GM12873 (cell line): ENCODE measurements around the gene B3GALNT2.

Source experiments
- TF ChIP-seq, protein P1 (sequence below): IDR thresholded peaks from 2 replicates; pipeline ENCODE4 v1.5.1; 2012; ENCODE audit warnings: low read depth, mild to moderate bottlenecking, moderate library complexity, low read length, control low read depth; ENCODE audit not compliant: insufficient read depth; ENCODE audit errors: missing control alignments

The B3GALNT2 gene

DNA sequence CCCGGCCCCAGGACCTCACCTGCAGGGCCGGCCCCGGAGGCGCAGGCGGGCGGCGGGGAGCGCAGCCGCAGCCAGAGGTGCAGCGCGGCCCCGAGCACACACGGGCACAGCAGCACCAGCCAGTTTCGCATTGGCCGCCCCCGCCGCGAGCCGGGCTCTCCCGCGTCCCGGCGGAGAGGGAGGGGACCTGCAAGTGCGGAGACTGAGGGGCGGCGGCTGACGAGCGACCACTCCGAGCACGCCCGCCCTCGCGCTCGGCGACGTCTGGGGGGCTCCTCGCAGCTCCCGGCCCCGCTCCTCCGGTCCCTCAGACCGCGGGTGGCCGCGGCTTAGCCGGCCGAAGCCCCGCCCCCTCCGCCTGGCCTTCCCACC, at the start of gene B3GALNT2:
TSS of gene B3GALNT2 (minus strand) at position 331 of the 372 bp plus-strand sequence. CDS start at position 131, 200 bp downstream.
- TF ChIP-seq, protein P1, sequence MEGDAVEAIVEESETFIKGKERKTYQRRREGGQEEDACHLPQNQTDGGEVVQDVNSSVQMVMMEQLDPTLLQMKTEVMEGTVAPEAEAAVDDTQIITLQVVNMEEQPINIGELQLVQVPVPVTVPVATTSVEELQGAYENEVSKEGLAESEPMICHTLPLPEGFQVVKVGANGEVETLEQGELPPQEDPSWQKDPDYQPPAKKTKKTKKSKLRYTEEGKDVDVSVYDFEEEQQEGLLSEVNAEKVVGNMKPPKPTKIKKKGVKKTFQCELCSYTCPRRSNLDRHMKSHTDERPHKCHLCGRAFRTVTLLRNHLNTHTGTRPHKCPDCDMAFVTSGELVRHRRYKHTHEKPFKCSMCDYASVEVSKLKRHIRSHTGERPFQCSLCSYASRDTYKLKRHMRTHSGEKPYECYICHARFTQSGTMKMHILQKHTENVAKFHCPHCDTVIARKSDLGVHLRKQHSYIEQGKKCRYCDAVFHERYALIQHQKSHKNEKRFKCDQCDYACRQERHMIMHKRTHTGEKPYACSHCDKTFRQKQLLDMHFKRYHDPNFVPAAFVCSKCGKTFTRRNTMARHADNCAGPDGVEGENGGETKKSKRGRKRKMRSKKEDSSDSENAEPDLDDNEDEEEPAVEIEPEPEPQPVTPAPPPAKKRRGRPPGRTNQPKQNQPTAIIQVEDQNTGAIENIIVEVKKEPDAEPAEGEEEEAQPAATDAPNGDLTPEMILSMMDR = no peak

DNA sequence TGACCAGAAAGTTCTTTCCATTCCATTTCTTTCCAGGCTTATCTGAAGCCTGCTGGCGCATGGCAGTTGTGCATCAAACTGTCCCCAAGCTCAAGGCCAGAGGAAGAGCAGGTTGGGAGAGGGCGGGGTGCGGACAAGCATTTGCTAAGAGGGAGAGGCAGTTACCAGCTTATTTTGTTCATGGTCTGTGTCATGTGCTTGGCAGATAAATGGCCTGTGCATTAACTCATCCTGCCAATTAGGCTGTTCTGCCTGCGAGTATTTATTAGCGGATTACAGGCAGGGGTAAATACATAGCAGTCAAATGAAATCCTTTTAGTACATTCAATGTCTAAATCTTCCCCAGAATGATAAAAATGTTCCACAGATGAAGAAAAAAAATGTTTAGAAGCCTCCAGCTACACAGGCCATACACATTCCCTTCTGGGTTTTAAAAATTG, 48.9 kb upstream of the B3GALNT2 start:
- TF ChIP-seq, protein P1 = no peak

DNA sequence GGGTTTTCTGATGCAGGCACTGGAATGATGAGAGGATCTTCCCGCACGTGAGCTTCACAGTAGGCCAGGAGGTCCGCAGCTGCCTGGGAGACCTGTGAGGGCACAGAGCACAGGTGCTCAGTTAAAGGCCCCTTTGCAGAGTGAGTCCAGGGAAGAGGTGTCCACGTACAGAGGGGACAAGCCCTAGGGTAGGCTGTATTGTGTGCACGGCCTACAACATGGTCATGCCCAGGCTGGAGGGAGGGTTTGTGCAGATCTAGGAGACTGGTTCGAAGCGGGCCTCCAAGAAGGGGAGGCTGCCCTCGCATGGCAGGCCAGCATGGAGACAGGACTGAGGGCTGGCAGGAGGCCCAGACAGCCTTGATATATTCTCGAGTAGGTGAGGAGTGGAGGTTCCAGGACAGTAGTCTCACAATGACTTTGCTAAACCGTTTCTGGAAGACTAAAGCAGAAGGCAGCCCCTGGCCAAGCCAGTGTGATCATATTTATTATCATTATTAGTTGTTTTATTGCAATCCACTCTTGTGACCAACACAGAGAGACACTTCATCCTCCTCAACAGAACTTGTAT, 48.0 kb upstream of the B3GALNT2 start:
- TF ChIP-seq, protein P1 = no peak

DNA sequence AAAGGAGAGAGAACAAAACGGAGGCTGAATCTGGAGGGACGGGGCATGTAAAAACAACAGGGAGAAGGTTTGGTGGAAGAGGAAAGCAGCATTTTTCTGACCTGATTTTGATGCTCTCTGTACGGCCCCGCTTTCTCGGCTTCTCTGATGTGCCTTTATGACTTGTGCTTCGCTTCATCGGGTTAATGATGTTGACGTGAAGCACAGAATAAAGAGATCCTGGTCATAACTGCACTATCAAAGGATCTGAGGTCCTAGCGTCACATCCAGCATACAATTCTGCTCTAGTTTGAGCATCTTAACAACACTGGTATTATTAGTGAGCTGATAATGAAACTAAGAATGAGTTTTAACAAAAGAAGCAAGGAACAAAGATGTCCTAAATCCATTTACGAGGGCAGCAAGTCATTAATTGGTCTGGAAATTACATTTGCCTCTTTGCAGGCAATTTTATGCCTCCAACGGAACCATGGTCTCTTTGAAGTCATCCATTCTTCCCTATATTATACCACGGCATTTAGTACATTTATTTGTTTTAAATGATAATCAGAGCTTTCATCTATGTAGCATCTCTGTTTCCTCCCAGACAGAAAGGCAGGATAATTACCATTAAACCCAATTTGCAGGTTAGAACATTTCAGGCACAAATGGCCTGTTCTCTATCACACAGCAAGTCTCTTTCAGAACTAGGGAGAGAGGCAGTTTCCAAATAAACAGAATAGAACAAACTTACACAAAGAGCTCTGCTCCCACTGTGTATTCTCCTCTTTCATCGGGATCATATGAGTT, 45.3 kb upstream of the B3GALNT2 start:
- TF ChIP-seq, protein P1 = no peak

DNA sequence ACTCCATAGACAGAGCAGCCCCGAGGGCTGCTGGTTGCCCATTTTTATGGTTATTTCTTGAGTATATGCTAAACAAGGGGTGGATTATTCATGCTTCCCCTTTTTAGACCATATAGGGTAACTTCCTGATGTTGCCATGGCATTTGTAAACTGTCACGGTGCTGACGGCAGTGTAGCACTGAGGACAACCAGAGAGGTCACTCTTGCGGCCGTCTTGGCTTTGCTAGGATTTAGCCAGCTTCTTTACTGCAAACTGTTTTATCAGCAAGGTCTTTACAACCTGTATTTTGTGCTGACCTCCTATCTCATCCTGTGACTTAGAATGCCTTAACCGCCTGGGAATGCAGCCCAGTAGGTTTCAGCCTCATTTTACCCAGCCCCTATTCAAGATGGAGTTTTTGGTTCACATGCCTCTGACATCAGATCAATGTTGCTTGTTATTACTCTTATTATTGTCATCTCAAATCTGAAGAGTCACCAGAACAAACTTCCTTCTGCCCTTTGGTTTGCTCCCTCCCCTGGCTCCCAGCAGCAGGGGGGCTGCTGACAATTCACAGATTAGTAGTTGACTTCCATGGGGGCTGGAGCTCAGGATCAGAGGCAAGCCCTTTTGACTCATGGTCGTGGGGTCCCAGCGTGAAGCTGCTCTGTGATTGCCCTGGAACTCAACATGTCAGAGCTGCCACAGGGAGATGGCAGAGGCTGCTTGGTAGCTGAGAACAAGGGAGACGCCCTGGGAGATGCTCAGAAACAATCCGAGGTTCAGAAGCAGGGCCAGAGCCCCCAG, 42.3 kb upstream of the B3GALNT2 start:
- TF ChIP-seq, protein P1 = peak; percentile 18

DNA sequence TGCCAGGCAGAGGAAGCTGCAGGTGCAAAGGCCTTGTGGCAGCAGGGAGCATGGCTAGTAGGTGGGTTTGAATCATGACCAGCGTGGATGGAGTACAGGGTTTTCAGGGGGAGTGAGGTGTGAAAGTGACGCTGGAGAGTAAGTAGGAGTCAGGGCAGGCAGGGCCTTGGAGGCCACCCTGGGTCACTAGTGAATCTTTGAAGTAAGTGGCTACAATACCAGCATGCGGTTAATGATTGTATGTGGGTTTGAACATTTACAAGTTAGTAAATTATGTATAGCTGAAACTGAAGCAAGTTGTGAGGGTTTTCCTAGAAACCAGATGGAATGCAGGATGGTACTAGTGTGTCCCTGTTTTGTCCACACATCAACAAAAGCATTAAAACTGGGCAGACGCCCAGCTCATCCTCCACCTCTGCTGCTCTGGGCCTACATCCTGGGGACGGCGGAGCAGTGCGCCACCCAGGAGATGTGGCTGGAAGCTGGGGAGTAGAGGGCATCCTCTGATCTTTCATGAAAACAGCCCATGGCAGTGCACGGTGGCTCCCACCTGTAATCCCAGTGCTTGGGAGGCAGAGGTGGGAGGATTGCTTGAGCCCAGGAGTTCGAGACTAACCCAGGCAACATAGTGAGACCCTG, 41.2 kb upstream of the B3GALNT2 start:
- TF ChIP-seq, protein P1 = no peak
